ENCODE measurements around the gene STARD6.

STARD6 gene

DNA sequence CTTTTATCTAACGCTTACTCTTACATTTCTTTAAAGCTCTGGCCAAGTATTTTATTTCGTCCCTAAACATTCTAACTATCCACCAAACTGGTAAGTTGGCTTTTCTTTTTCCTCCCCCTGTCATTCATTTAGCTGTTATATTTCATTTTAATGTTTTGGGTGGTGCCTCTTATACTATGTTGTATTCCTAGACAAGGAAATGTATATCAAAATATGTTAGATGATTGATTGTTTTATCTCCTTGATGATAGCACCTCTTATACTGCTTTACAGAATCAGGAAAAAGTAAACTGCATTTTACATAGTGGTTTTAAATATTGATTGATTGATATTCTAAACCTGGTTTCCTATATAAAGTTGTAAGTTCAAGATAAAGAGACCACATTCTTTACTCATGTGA, 24.0 kb upstream of the STARD6 start:
- Histone ChIP-seq H3K4me3 (ENCODE audit: low read depth, low read length, poor library complexity, severe bottlenecking) (no peak overlapping the region), H3F3A (ENCODE audit: insufficient read depth, low read length) (no peaks in the 10 kb centered on the region), H2AFZ (ENCODE audit: low read length) (no peak overlapping the region), H3K4me2 (ENCODE audit: low read length) (no peak overlapping the region), H3K4me1 (ENCODE audit: insufficient read depth, low read length, severe bottlenecking) (no peaks in the 10 kb centered on the region), H3K9ac (ENCODE audit: low read length) (no peak overlapping the region), H4K20me1 (ENCODE audit: insufficient read depth, low read length) (no peaks in the 10 kb centered on the region), H3K79me2 (ENCODE audit: insufficient read depth, low read length) (no peaks in the 10 kb centered on the region), H3K9me2 (ENCODE audit: low read depth, low read length) (no peaks in the 10 kb centered on the region), H3K36me3 (ENCODE audit: insufficient read depth, low read length) (peaks cover 7% of the 10 kb centered on the region; the same call in 1 of the 2 replicates), H3K9me3 (ENCODE audit: low read length) (no peaks in the 10 kb centered on the region), H3K27ac (ENCODE audit: low read depth, low read length, poor library complexity, severe bottlenecking) (no peak overlapping the region), H3K27me3 (ENCODE audit: insufficient read depth, low read length) (no peaks in the 10 kb centered on the region)
- TF ChIP-seq EZH2 (IDR thresholded peaks at IDR 0.05; ENCODE audit: borderline replicate concordance, low read length), result no peak
- TF ChIP-seq, protein P1, sequence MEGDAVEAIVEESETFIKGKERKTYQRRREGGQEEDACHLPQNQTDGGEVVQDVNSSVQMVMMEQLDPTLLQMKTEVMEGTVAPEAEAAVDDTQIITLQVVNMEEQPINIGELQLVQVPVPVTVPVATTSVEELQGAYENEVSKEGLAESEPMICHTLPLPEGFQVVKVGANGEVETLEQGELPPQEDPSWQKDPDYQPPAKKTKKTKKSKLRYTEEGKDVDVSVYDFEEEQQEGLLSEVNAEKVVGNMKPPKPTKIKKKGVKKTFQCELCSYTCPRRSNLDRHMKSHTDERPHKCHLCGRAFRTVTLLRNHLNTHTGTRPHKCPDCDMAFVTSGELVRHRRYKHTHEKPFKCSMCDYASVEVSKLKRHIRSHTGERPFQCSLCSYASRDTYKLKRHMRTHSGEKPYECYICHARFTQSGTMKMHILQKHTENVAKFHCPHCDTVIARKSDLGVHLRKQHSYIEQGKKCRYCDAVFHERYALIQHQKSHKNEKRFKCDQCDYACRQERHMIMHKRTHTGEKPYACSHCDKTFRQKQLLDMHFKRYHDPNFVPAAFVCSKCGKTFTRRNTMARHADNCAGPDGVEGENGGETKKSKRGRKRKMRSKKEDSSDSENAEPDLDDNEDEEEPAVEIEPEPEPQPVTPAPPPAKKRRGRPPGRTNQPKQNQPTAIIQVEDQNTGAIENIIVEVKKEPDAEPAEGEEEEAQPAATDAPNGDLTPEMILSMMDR (IDR thresholded peaks at IDR 0.05; ENCODE audit: low read length), result no peak

- Histone ChIP-seq H3K79me2 (ENCODE audit: insufficient read depth, low read length) (no peaks in the 10 kb centered on the region), H3F3A (ENCODE audit: insufficient read depth, low read length) (no peaks in the 10 kb centered on the region), H3K4me2 (ENCODE audit: low read length) (no peak overlapping the region), H3K9ac (ENCODE audit: low read length) (no peak overlapping the region), H3K4me1 (ENCODE audit: insufficient read depth, low read length, severe bottlenecking) (no peaks in the 10 kb centered on the region), H3K9me3 (ENCODE audit: low read length) (no peaks in the 10 kb centered on the region), H3K27me3 (ENCODE audit: insufficient read depth, low read length) (no peaks in the 10 kb centered on the region), H3K9me2 (ENCODE audit: low read depth, low read length) (no peaks in the 10 kb centered on the region), H4K20me1 (ENCODE audit: insufficient read depth, low read length) (no peaks in the 10 kb centered on the region), H3K4me3 (ENCODE audit: low read depth, low read length, poor library complexity, severe bottlenecking) (no peak overlapping the region), H2AFZ (ENCODE audit: low read length) (no peak overlapping the region), H3K27ac (ENCODE audit: low read depth, low read length, poor library complexity, severe bottlenecking) (no peak overlapping the region), H3K36me3 (ENCODE audit: insufficient read depth, low read length) (peaks cover 31% of the 10 kb centered on the region; the same call in 1 of the 2 replicates)
- TF ChIP-seq, protein P1 (IDR thresholded peaks at IDR 0.05; ENCODE audit: low read length), result no peak
- TF ChIP-seq EZH2 (IDR thresholded peaks at IDR 0.05; ENCODE audit: borderline replicate concordance, low read length), result no peak
These were observed 20.4 kb upstream of the STARD6 start for GRCh38 chr18:54378057-54378456.

- Histone ChIP-seq H2AFZ (ENCODE audit: low read length) (no peak overlapping the region), H3K4me1 (ENCODE audit: insufficient read depth, low read length, severe bottlenecking) (peaks cover 23% of the 10 kb centered on the region), H3K9me3 (ENCODE audit: low read length) (no peaks in the 10 kb centered on the region), H3K36me3 (ENCODE audit: insufficient read depth, low read length) (peaks cover 8% of the 10 kb centered on the region; the same call in 1 of the 2 replicates), H3K9me2 (ENCODE audit: low read depth, low read length) (no peaks in the 10 kb centered on the region), H3F3A (ENCODE audit: insufficient read depth, low read length) (no peaks in the 10 kb centered on the region), H3K27ac (ENCODE audit: low read depth, low read length, poor library complexity, severe bottlenecking) (no peak overlapping the region), H3K27me3 (ENCODE audit: insufficient read depth, low read length) (no peaks in the 10 kb centered on the region), H3K9ac (ENCODE audit: low read length) (no peak overlapping the region), H3K79me2 (ENCODE audit: insufficient read depth, low read length) (0 out of 2 replicates have a peak, but pooled peaks cover 10% of the 10 kb centered on the region), H4K20me1 (ENCODE audit: insufficient read depth, low read length) (no peaks in the 10 kb centered on the region), H3K4me2 (ENCODE audit: low read length) (no peak overlapping the region), H3K4me3 (ENCODE audit: low read depth, low read length, poor library complexity, severe bottlenecking) (no peak overlapping the region)
- TF ChIP-seq EZH2 (IDR thresholded peaks at IDR 0.05; ENCODE audit: borderline replicate concordance, low read length), result no peak
- TF ChIP-seq, protein P1 (IDR thresholded peaks at IDR 0.05; ENCODE audit: low read length), result no peak
These were observed 2.7 kb upstream of the STARD6 start for GRCh38 chr18:54360406-54360805.

Data from OCI-LY1 (cell line).